ENCODE measurements around the gene RBM42.
"Not testable (repeated sequence)": the region's sequence is repeated elsewhere in the genome, so short reads cannot be mapped to it uniquely, and the experiment has no call there.

RBM42 gene

GRCh38 chr19:35645680-35646511 is 17.1 kb downstream of the RBM42 start:
- in situ Hi-C loops (cut with HindIII; ENCODE audit: low sequenced_read_pairs), result no loop called here
- no peak overlapping the region for H3K4me3 ChIP-seq (ENCODE audit: low read depth, low read length)
- TF ChIP-seq CTCF (IDR thresholded peaks at IDR 0.05; ENCODE audit: low read depth, low read length, missing control alignments), result no peak
- DNase-seq (ENCODE audit: low read depth), result no peak

DNA sequence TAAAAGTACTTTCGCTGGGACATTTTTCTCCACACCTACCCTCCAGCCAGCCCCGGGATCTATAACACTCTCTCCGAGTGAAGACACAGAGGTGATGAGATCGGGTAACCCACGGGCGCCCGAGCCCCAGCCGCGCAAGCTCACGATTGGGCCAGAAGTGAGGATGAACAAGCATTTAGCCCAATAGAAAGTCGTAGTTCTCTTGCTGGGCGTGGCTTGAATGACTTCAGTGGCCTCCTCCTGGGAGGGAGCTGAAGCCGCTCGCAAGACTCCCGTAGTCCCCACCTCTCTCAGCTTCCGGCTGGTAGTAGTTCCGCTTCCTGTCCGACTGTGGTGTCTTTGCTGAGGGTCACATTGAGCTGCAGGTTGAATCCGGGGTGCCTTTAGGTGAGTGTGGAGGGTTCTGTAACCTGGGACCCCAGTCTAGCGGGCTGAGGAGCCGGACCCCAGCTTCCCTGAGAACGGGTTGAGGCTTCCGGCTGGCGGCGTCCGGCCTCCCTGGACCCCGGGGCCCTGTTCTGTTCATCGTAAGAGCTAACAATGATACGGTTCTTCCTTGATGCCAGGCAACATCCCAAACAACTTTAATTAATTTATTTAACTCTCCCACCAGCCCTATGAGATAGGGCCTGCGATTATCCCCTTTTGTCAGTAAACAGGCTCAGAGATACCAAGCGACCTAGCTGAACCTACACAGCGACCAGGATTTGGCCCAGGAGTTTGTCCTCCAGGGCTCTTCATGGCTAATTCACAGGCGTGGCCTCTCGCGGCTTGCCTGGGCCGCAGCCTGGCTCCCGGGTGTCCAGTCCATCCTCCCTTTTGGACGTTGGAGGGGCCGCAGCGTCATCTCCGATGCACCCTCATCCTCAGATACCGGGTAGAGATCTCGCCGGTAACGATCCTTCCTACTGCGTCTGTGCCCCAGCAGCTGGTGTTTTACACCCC is 19.5 kb downstream of the RBM42 start, which contains the start of gene COX6B1:
TSS of gene COX6B1 (plus strand) at position 307 of the 945 bp plus-strand sequence. CDS start 2,921 bp downstream, outside the sequence.
- in situ Hi-C loops (cut with HindIII; ENCODE audit: low sequenced_read_pairs), result no loop called here
- peak; percentile 90 for DNase-seq (ENCODE audit: low read depth)
- no peak for TF ChIP-seq CTCF (IDR thresholded peaks at IDR 0.05; ENCODE audit: low read depth, low read length, missing control alignments)
- H3K4me3 ChIP-seq (ENCODE audit: low read depth, low read length), result peak within 1 kb of the TSS; percentile 74

DNA sequence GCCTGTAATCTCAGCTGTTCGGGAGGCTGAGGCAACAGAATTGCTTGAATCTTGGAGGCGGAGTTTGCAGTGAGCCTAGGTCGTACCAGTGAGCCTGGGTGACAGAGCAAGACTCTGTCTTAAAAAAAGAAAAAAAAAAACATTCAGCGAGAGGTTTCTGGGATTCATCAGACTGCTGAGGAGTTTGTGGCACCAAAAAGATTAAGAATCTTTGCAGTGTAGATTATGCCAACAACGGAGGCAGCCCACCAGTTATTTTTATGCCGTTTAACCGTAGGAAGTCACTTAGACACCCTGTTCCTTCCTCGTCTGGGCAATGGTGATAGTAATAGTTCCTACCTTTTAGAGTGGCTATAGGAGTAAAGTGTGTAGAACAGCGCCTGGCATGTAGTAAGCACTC is 21.7 kb downstream of the RBM42 start:
- no peak for TF ChIP-seq CTCF (IDR thresholded peaks at IDR 0.05; ENCODE audit: low read depth, low read length, missing control alignments)
- in situ Hi-C loops (cut with HindIII; ENCODE audit: low sequenced_read_pairs), result no loop called here
- DNase-seq (ENCODE audit: low read depth), result no peak
- H3K4me3 ChIP-seq (ENCODE audit: low read depth, low read length), result no peak overlapping the region

DNA sequence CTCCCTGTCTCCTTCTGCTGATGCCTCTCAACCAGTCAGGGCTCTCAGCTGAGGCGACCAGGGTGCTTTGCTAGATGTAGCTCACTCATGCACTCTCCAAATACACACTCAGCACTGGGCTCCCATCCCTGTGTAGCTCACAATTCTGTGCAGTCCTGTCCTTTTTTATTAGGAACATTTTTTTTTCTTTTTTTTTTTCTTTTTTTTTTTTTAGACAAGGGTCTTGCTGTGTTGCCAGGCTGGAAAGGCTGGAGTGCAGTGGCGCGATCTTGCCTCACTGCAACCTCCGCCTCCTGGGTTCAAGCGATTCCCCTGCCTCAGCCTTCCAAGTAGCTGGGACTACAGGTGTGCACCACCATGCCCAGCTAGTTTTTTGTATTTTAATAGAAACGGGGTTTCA is 26.0 kb downstream of the RBM42 start:
- in situ Hi-C loops (cut with HindIII; ENCODE audit: low sequenced_read_pairs); H3K4me3 ChIP-seq (ENCODE audit: low read depth, low read length); DNase-seq (ENCODE audit: low read depth): not testable (repeated sequence)

DNA sequence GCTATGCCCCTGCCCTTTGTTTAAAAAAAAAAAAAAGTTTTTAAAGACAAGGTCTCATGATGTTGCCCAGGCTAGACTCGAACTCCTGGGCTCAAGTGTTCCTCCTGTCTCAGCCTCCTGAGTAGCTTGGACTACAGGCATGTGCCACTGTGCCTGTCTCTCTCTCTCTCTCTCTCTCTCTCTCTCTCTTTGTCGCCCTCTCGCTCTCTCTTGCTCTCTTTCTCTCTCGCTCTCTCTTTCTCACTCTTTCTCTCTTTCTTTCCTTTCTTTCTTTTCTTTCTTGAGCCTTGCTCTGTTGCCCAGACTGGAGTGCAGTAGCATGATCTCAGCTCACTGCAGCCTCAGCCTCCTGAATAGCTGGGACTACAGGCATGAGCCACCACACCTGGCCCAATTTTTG is 26.8 kb downstream of the RBM42 start:
- in situ Hi-C loops (cut with HindIII; ENCODE audit: low sequenced_read_pairs), result no loop called here
- H3K4me3 ChIP-seq (ENCODE audit: low read depth, low read length), result no peak overlapping the region
- no peak for DNase-seq (ENCODE audit: low read depth)
- TF ChIP-seq CTCF (IDR thresholded peaks at IDR 0.05; ENCODE audit: low read depth, low read length, missing control alignments), result no peak

GRCh38 chr19:35656700-35657099 is 27.9 kb downstream of the RBM42 start:
- no peak for TF ChIP-seq CTCF (IDR thresholded peaks at IDR 0.05; ENCODE audit: low read depth, low read length, missing control alignments)
- no peak for DNase-seq (ENCODE audit: low read depth)
- H3K4me3 ChIP-seq (ENCODE audit: low read depth, low read length), result no peak overlapping the region
- in situ Hi-C loops (cut with HindIII; ENCODE audit: low sequenced_read_pairs), result no loop called here
